ENCODE results near the gene HOXA10. TPM values are rescaled to one million over a fixed set of nuclear protein-coding genes. Genes with fewer than 3 reads are reported as not detected.

HOXA10 gene
- total RNA-seq, 1 experiment from 2014 or later: not detected

DNA sequence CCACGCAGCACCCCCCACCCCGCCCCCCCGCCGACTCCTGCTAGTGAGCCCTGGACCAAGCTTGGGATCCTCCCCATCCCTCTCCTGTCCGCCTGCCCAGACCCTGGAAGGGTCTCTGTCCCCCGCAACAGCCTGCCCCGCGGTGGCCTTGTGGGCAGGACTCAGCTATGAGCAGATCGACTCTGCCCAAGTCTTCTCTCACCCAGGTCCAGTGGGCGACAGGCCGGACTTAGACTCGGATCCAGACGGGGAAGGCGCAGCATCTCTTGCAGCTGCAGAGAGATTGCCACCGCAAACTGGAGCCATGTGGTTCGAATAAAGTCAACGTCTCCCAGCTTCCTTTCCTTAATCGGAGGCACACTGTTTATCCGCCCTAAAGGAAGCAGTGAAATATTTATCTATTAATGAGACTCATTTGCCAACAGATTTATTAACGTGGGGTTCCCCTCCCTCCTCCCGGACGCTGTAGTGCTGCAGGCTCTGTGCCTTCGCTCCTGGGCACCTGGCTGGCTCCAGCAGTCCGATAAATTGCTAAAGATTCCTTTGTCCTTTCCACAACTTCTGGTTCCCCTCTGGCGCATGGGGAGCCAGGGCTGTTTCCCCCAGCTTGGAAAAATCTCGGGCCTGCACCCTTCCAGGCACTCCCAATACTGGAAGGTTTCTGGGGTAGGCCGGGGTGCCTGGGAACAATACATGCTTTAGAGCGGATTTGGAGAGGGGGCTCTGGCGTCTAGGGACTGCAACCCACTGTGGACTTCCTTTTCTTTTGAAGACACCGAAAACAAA lies 17.0 kb downstream of the HOXA10 start:
- Histone ChIP-seq H4K8ac (replicated peaks; ENCODE audit: insufficient read length, low read depth, low read length) (no peak overlapping the region), H2BK20ac (ENCODE audit: low read depth, low read length, poor library complexity, severe bottlenecking) (no peak overlapping the region), H3K56ac (ENCODE audit: insufficient read length, low read depth, low read length) (no peak overlapping the region), H3K4me2 (ENCODE audit: insufficient read depth, insufficient read length, low read length) (no peak overlapping the region), H3K79me1 (ENCODE audit: insufficient read depth, low read depth, low read length, poor library complexity, severe bottlenecking) (no peaks in the 10 kb centered on the region), H3K27ac (ENCODE audit: insufficient read length, low read depth, low read length) (no peak overlapping the region), H4K20me1 (ENCODE audit: control insufficient read depth, insufficient read depth, insufficient read length) (no peaks in the 10 kb centered on the region), H3K9ac (ENCODE audit: extremely low read depth, insufficient read length, low read length) (no peak overlapping the region), H3K18ac (ENCODE audit: insufficient read length, low read depth, low read length) (no peak overlapping the region), H3K14ac (ENCODE audit: insufficient read depth, low read length) (no peak overlapping the region), H3K23me2 (ENCODE audit: insufficient read length, low read depth, low read length, poor library complexity, severe bottlenecking) (no peaks in the 10 kb centered on the region), H3K9me3 (ENCODE audit: control insufficient read depth, low read depth, low read length) (no peaks in the 10 kb centered on the region), H2BK15ac (ENCODE audit: low read depth, low read length) (no peak overlapping the region), H2AFZ (ENCODE audit: low read length) (no peak overlapping the region), H3K79me2 (ENCODE audit: insufficient read depth, low read length) (no peaks in the 10 kb centered on the region), H4K91ac (ENCODE audit: insufficient read length, low read depth, low read length) (no peak overlapping the region), H2BK5ac (ENCODE audit: insufficient read length, low read length) (no peak overlapping the region), H2BK120ac (ENCODE audit: low read depth, low read length, poor library complexity, severe bottlenecking) (no peak overlapping the region), H3K4me1 (ENCODE audit: insufficient read depth, low read length) (no peaks in the 10 kb centered on the region), H3K27me3 (ENCODE audit: insufficient read depth, low read length) (peaks cover 97% of the 10 kb centered on the region), H2BK12ac (ENCODE audit: insufficient read length, low read depth, low read length) (no peak overlapping the region), H4K5ac (ENCODE audit: insufficient read length, low read depth, low read length) (no peak overlapping the region), H3K23ac (ENCODE audit: insufficient read length, low read depth, low read length) (no peak overlapping the region), H3K4ac (ENCODE audit: low read depth, low read length) (no peak overlapping the region), H2AK5ac (ENCODE audit: insufficient read length, low read length) (no peak overlapping the region), H3T11ph (ENCODE audit: low read length) (no peak overlapping the region)
- H3K4me3 Mint-ChIP-seq: peak overlapping the region in 1 of 2 experiments; percentile 17; a peak in 2 of 5 replicates
- peaks cover 13 to 24% of the 10 kb centered on the region in 2 experiments for H3K9me3 Mint-ChIP-seq
- no CpG with 5 or more reads among the region's 30 CpGs for WGBS (ENCODE audit: extremely low coverage, insufficient read length, low lambda C conversion rate)
- H3K27me3 Mint-ChIP-seq (ENCODE audit: low read depth): peaks cover 98% of the 10 kb centered on the region
- no peak overlapping the region for H3K27ac Mint-ChIP-seq
- DNase-seq: peak; percentile 14
- peaks cover 3 to 11% of the 10 kb centered on the region in 2 experiments; a peak in 3 of 4 replicates for H3K4me1 Mint-ChIP-seq
- TF ChIP-seq, protein P1, sequence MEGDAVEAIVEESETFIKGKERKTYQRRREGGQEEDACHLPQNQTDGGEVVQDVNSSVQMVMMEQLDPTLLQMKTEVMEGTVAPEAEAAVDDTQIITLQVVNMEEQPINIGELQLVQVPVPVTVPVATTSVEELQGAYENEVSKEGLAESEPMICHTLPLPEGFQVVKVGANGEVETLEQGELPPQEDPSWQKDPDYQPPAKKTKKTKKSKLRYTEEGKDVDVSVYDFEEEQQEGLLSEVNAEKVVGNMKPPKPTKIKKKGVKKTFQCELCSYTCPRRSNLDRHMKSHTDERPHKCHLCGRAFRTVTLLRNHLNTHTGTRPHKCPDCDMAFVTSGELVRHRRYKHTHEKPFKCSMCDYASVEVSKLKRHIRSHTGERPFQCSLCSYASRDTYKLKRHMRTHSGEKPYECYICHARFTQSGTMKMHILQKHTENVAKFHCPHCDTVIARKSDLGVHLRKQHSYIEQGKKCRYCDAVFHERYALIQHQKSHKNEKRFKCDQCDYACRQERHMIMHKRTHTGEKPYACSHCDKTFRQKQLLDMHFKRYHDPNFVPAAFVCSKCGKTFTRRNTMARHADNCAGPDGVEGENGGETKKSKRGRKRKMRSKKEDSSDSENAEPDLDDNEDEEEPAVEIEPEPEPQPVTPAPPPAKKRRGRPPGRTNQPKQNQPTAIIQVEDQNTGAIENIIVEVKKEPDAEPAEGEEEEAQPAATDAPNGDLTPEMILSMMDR (conservative IDR thresholded peaks at IDR 0.05): no peak
- H3K36me3 Mint-ChIP-seq (ENCODE audit: insufficient read depth in 1 of 3, low read depth in 3 of 3): peaks cover 0 to 6% (median 0%) of the 10 kb centered on the region in 3 experiments; a peak in 3 of 7 replicates
